ENCODE measurements around the gene TNNT3.

The TNNT3 gene

GRCh38 chr11:1918436-1919315, 827 bp upstream of the TNNT3 start:
- H3K4me3 Mint-ChIP-seq: no peak overlapping the region
- peaks cover 3% of the 10 kb centered on the region for H3K36me3 Mint-ChIP-seq (ENCODE audit: low read depth)
- DNase-seq (ENCODE audit: low spot score): no peak
- no peak overlapping the region for H3K27ac Mint-ChIP-seq
- H3K4me1 Mint-ChIP-seq (ENCODE audit: low read depth): peaks cover 6% of the 10 kb centered on the region
- no peaks in the 10 kb centered on the region for H3K9me3 Mint-ChIP-seq
- H3K27me3 Mint-ChIP-seq (ENCODE audit: low read depth): no peaks in the 10 kb centered on the region

- Mint-ChIP-seq H3K36me3 (ENCODE audit: low read depth) (peaks cover 3% of the 10 kb centered on the region), H3K9me3 (no peaks in the 10 kb centered on the region), H3K27me3 (ENCODE audit: low read depth) (no peaks in the 10 kb centered on the region), H3K27ac (no peak overlapping the region), H3K4me3 (no peak overlapping the region), H3K4me1 (ENCODE audit: low read depth) (peaks cover 6% of the 10 kb centered on the region)
- no peak for DNase-seq (ENCODE audit: low spot score)
Measured at GRCh38 chr11:1920128-1920908, 815 bp downstream of the TNNT3 start.

- DNase-seq (ENCODE audit: low spot score): no peak
- Mint-ChIP-seq H3K27me3 (ENCODE audit: low read depth) (no peaks in the 10 kb centered on the region), H3K36me3 (ENCODE audit: low read depth) (no peaks in the 10 kb centered on the region), H3K9me3 (no peaks in the 10 kb centered on the region), H3K27ac (no peak overlapping the region), H3K4me1 (ENCODE audit: low read depth) (peaks cover 3% of the 10 kb centered on the region), H3K4me3 (no peak overlapping the region)
Measured at GRCh38 chr11:1920909-1921573, 1.5 kb downstream of the TNNT3 start.

- no peaks in the 10 kb centered on the region for H3K9me3 Mint-ChIP-seq
- DNase-seq (ENCODE audit: low spot score): no peak
- no peak overlapping the region for H3K4me3 Mint-ChIP-seq
- H3K4me1 Mint-ChIP-seq (ENCODE audit: low read depth): peaks cover 3% of the 10 kb centered on the region
- no peak overlapping the region for H3K27ac Mint-ChIP-seq
- no peaks in the 10 kb centered on the region for H3K36me3 Mint-ChIP-seq (ENCODE audit: low read depth)
- H3K27me3 Mint-ChIP-seq (ENCODE audit: low read depth): no peaks in the 10 kb centered on the region
Measured at GRCh38 chr11:1921574-1922141, 2.2 kb downstream of the TNNT3 start.

GRCh38 chr11:1922481-1923081, 3.1 kb downstream of the TNNT3 start:
- no peaks in the 10 kb centered on the region for H3K9me3 Mint-ChIP-seq
- H3K27ac Mint-ChIP-seq: no peak overlapping the region

GRCh38 chr11:1923201-1923956, 3.9 kb downstream of the TNNT3 start:
- no peaks in the 10 kb centered on the region for H3K9me3 Mint-ChIP-seq
- H3K4me3 Mint-ChIP-seq: no peak overlapping the region
- H3K36me3 Mint-ChIP-seq (ENCODE audit: low read depth): no peaks in the 10 kb centered on the region
- H3K27me3 Mint-ChIP-seq (ENCODE audit: low read depth): no peaks in the 10 kb centered on the region
- no peak for DNase-seq (ENCODE audit: low spot score)
- H3K4me1 Mint-ChIP-seq (ENCODE audit: low read depth): peaks cover 3% of the 10 kb centered on the region
- no peak overlapping the region for H3K27ac Mint-ChIP-seq

More at GRCh38 chr11:1922481-1923081, 3.1 kb downstream of the TNNT3 start:
- no peak for DNase-seq (ENCODE audit: low spot score)
- no peak overlapping the region for H3K4me3 Mint-ChIP-seq
- H3K4me1 Mint-ChIP-seq (ENCODE audit: low read depth): peaks cover 3% of the 10 kb centered on the region
- H3K36me3 Mint-ChIP-seq (ENCODE audit: low read depth): no peaks in the 10 kb centered on the region
- no peaks in the 10 kb centered on the region for H3K27me3 Mint-ChIP-seq (ENCODE audit: low read depth)

GRCh38 chr11:1924181-1924580, 4.7 kb downstream of the TNNT3 start:
- Mint-ChIP-seq H3K27ac (no peak overlapping the region), H3K4me3 (no peak overlapping the region), H3K36me3 (ENCODE audit: low read depth) (no peaks in the 10 kb centered on the region), H3K4me1 (ENCODE audit: low read depth) (peaks cover 3% of the 10 kb centered on the region), H3K27me3 (ENCODE audit: low read depth) (no peaks in the 10 kb centered on the region), H3K9me3 (no peaks in the 10 kb centered on the region)
- DNase-seq (ENCODE audit: low spot score): no peak

GRCh38 chr11:1924646-1925372, 5.3 kb downstream of the TNNT3 start:
- DNase-seq (ENCODE audit: low spot score): no peak
- Mint-ChIP-seq H3K27ac (no peak overlapping the region), H3K4me3 (no peak overlapping the region), H3K27me3 (ENCODE audit: low read depth) (no peaks in the 10 kb centered on the region), H3K9me3 (no peaks in the 10 kb centered on the region), H3K4me1 (ENCODE audit: low read depth) (peaks cover 3% of the 10 kb centered on the region), H3K36me3 (ENCODE audit: low read depth) (no peaks in the 10 kb centered on the region)

GRCh38 chr11:1925373-1926155, 6.1 kb downstream of the TNNT3 start:
- no peak for DNase-seq (ENCODE audit: low spot score)
- no peaks in the 10 kb centered on the region for H3K9me3 Mint-ChIP-seq
- H3K36me3 Mint-ChIP-seq (ENCODE audit: low read depth): no peaks in the 10 kb centered on the region
- H3K27me3 Mint-ChIP-seq (ENCODE audit: low read depth): no peaks in the 10 kb centered on the region
- no peak overlapping the region for H3K27ac Mint-ChIP-seq
- no peak overlapping the region for H3K4me3 Mint-ChIP-seq
- peaks cover 4% of the 10 kb centered on the region for H3K4me1 Mint-ChIP-seq (ENCODE audit: low read depth)

- Mint-ChIP-seq H3K4me3 (no peak overlapping the region), H3K27ac (no peak overlapping the region), H3K27me3 (ENCODE audit: low read depth) (peaks cover under 1% of the 10 kb centered on the region), H3K36me3 (ENCODE audit: low read depth) (no peaks in the 10 kb centered on the region), H3K4me1 (ENCODE audit: low read depth) (peaks cover 4% of the 10 kb centered on the region), H3K9me3 (no peaks in the 10 kb centered on the region)
- no peak for DNase-seq (ENCODE audit: low spot score)
Measured at GRCh38 chr11:1926156-1927025, 6.9 kb downstream of the TNNT3 start.

- peaks cover 4% of the 10 kb centered on the region for H3K4me1 Mint-ChIP-seq (ENCODE audit: low read depth)
- H3K36me3 Mint-ChIP-seq (ENCODE audit: low read depth): no peaks in the 10 kb centered on the region
- no peak for DNase-seq (ENCODE audit: low spot score)
- peaks cover 6% of the 10 kb centered on the region for H3K27me3 Mint-ChIP-seq (ENCODE audit: low read depth)
- H3K27ac Mint-ChIP-seq: no peak overlapping the region
- H3K4me3 Mint-ChIP-seq: no peak overlapping the region
- H3K9me3 Mint-ChIP-seq: no peaks in the 10 kb centered on the region
Measured at GRCh38 chr11:1927026-1927847, 7.7 kb downstream of the TNNT3 start.

Measured in T-helper 2 cell treated with Interferon-gamma antibody and Interleukin-4, amounts not matched to agents 5 μg/mL and 100 μg/mL, for 36 hours (primary cell).